ENCODE measurements around the gene MRPS31. TPM values are rescaled to one million over a fixed set of nuclear protein-coding genes. Genes with fewer than 3 reads are reported as not detected.
"Not testable (repeated sequence)": the region's sequence is repeated elsewhere in the genome, so short reads cannot be mapped to it uniquely, and the experiment has no call there.

MRPS31 gene
- total RNA-seq, 4 donors from 2014 or later: 9.8 to 19.6 (median 17.4) TPM

DNA sequence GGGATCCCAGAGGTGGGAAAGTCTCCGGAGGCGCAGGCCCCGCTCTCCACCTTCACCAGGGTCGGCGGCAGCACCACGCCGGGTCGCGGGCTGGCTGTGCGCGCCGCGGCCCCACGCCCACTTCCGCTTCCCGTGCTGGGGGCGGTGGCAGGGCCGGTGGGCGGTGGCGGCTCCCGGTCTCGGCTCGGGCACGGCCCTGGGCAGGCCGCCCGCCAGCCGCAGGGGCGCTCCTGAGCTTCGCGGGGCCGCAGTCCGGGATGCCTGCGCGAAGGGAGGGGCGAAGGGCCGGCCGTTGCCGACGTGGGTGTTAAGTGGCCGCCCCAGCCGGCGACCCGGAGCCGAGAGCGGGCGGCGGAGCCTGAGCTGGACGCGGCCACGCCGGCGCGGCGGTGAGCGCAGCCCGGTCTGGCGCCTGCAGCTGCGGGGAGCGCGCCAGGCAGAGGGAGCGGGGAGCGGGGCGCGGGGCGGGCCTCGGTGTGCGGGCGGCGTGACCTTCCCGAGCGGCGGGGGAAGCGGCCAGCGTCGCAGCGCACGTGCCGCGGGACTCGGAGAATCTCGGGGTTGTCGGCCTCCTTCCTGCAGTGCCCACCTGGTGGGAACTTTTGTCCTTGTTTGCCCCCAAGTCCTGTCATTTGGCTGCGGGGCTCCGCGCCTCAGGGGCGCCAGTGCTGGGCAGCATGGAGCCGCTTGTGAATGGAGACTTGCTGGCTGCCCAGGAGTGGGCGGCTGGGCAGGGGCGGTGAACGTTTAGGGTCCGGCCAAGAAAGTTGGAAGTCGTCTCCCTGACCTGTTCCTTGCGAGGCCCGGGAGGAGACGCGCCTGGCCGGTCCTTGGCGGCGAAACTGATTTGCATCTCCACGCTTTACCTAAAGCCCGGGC is 18.5 kb upstream of the MRPS31 start, which contains the start of gene SLC25A15:
TSS of gene SLC25A15 (plus strand) at position 337 of the 879 bp plus-strand sequence. CDS start 3,616 bp downstream, outside the sequence.
- peak; percentile 94 for ATAC-seq (ENCODE audit: low FRiP score)
- no peak for DNase-seq (ENCODE audit: low spot score)
- TF ChIP-seq, protein P1, sequence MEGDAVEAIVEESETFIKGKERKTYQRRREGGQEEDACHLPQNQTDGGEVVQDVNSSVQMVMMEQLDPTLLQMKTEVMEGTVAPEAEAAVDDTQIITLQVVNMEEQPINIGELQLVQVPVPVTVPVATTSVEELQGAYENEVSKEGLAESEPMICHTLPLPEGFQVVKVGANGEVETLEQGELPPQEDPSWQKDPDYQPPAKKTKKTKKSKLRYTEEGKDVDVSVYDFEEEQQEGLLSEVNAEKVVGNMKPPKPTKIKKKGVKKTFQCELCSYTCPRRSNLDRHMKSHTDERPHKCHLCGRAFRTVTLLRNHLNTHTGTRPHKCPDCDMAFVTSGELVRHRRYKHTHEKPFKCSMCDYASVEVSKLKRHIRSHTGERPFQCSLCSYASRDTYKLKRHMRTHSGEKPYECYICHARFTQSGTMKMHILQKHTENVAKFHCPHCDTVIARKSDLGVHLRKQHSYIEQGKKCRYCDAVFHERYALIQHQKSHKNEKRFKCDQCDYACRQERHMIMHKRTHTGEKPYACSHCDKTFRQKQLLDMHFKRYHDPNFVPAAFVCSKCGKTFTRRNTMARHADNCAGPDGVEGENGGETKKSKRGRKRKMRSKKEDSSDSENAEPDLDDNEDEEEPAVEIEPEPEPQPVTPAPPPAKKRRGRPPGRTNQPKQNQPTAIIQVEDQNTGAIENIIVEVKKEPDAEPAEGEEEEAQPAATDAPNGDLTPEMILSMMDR (IDR thresholded peaks at IDR 0.05): no peak

DNA sequence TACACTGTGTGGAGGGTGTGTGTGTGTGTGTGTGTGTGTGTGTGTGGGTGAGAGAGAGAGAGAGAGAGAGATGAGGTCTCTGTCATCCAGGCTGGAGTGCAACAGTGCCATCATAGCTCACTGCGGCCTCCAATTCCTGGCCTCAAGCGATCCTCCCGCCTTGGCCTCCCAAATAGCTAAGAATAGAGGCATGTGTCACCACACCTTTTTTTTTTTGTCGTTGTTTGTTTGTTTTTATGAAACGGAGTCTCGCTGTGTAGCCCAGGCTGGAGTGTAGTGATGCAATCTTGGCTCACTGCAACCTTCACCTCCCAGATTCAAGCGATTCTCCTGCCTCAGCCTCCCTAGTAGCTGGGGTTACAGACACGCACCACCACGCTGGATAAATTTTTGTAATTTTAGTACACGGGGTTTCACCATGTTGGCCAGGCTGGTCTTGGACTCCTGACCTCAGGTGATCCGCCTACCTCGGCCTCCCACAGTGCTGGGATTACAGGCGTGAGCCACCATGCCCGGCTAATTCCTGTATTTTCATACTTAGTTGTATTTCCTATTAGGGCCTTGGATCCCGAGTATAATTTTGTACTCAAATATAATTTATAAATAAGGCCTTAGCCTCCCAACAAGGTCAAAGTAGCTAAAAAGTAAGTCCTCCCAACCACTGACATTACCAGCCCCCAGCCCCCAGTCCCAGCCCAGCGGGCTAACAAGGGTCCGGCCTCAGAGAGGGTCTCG is 17.7 kb upstream of the MRPS31 start:
- DNase-seq (ENCODE audit: low spot score); ATAC-seq (ENCODE audit: low FRiP score): not testable (repeated sequence)

DNA sequence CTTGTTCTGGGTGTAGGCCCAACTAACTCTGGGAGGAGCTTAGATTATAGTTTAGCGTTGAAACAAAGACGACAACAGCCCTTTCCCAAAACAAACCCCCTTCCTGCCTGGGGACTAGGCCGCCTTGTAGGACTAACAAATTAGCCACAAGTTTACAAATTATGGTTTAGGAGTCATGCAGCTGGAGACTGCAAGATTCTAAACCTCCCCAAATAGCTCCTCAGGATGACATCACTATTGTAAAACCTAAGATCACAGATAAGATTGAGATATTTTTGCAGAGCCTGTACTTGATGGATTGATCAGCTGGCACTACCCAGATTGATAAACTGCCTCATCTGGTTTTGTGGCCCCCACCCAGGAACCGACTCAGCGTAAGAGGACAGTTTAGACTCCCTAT is 16.1 kb upstream of the MRPS31 start:
- ATAC-seq (ENCODE audit: low FRiP score) (no peak), DNase-seq (ENCODE audit: low spot score) (no peak)
- TF ChIP-seq, protein P1 (IDR thresholded peaks at IDR 0.05): no peak

DNA sequence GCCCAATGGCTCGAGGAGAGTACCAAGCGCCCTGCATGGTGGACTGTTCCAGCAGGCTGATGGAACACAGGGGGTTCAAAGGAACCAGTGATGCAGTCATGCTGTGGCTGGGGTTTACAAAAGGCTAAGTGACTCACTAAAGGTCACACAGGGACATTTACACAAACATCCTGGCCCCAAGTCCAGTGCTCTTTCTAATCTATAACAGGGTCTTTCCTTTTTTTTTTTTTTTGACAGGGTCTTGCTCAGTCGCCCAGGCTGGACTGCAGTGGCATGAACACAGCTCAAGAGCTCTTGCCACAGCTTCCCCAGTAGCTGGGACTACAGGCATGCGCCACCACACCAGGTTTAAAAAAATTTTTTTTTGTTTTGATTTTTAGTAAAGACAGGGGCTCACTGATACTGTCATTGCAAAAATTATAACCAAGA is 15.6 kb upstream of the MRPS31 start:
- no peak for ATAC-seq (ENCODE audit: low FRiP score)
- DNase-seq (ENCODE audit: low spot score): no peak
- TF ChIP-seq, protein P1 (IDR thresholded peaks at IDR 0.05): no peak

DNA sequence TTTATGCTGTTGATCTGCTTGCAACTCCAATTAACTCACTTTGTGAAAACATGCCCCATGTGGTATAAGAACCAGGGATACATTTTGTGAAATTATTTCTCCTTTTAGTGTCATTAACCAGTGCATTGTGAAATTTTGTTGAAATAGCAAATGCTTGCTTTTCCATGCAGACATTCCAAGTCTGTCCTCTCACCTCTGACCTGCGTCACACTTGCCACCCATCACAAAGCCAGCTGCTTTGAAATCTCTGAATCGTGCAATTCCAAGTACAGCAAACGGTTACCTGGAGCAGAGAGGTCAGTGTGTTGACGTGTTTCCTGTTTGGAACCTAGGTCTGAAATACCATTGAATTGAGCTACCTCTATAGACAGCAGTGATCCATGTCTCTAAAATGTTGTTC is 13.6 kb upstream of the MRPS31 start:
- TF ChIP-seq, protein P1 (IDR thresholded peaks at IDR 0.05): no peak
- DNase-seq (ENCODE audit: low spot score) (no peak), ATAC-seq (ENCODE audit: low FRiP score) (no peak)

DNA sequence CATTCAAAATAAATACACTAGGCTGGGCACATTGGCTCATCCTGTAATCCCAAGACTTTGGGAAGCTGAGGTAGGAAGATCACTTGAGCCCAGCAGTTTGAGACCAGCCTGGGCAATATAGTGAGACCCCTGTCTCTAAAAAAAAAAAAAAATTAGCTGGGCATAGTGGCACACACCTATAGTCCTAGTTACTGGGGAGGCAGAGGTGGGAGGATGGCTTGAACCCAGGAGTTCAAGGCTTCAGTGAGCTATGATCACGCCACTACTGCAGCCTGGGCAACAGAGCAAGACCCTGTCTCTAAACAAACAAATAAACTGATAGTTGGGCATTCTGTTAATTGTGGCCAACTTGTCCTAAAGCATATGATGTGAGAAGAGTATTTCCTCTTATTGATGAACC is 12.0 kb upstream of the MRPS31 start:
- DNase-seq (ENCODE audit: low spot score); ATAC-seq (ENCODE audit: low FRiP score): not testable (repeated sequence)

DNA sequence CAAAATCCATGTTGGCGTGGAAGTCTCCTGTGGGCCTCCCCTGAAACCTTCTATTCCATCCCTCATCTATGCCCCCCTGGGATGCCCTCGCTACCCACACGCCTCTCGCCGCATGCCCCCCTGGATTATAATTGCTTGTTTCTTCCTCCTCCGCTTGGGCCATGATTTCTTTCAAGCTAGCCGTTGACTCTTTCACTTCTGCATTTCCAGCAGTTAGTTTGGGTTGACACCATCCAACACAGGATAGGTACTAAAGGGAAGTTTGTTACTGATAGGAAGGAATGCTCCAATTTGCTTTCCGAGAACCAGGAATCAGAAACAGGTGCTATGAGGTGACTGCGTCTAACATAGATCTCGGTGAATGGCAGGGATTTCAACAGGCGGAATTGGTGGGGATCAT is 10.7 kb upstream of the MRPS31 start:
- DNase-seq (ENCODE audit: low spot score) (no peak), ATAC-seq (ENCODE audit: low FRiP score) (no peak)
- TF ChIP-seq, protein P1 (IDR thresholded peaks at IDR 0.05): no peak

Data from omental fat pad (tissue), 4 donors.